K562 (cell line): ENCODE results near the gene UBASH3A. TPM values are rescaled to one million over a fixed set of nuclear protein-coding genes. Genes with fewer than 3 reads are reported as not detected.

Experiments used
- ATAC-seq: fragments of 200-7000 bp; cut with Tn5 transposase; 3 replicates; pipeline ENCODE4 v1.9.1; 2020; ENCODE audit warnings: moderate library complexity
- BruUV-seq: library from RNA; stranded (reverse); fragments of 400-500 nt; replicated peaks from 2 replicates; lab custom pipeline; 2021; lab: Mats Ljungman, UMichigan
- CTCF ChIA-PET: fragments of 300-600 bp; formaldehyde crosslinking; extraction: SDS; loops from one replicate; lab custom pipeline; 2021; ENCODE audit warnings: low intra/inter-chr PET ratio; lab: Yijun Ruan, JAX
- POLR2A ChIA-PET: fragments of 300-600, 350-650 bp; sonication (Branson Sonifier 250); formaldehyde crosslinking; extraction: SDS; loops from one replicate; lab custom pipeline; 2021; ENCODE audit warnings: antibody characterized with exemption, inconsistent platforms; lab: Yijun Ruan, JAX
- DNase-seq, 4 experiments: peaks; one replicate each; pipeline versions ENCODE4 v3.0.0 to v3.0.0-alpha.2; 2011 to 2018; ENCODE audit warnings: low spot score in 3 of 4, mixed read lengths in 3 of 4; ENCODE audit errors: extremely low read depth in 1 of 4
- FAIRE-seq: peaks from 2 replicates; lab custom pipeline; 2011; peaks lifted over from hg19 to GRCh38; lab: Jason Lieb, UNC
- H2AFZ ChIP-seq: 2 replicates; pipeline ENCODE4 v1.6.0; 2011; ENCODE audit warnings: low read depth, low read length, control low read depth, inconsistent platforms
- H3K27ac ChIP-seq: fragments of 200-600 bp; 3 replicates; pipeline ENCODE4 v1.8.0; 2011; ENCODE audit warnings: low read depth, mild to moderate bottlenecking, control low read depth, inconsistent platforms, low read length, moderate library complexity, mixed read lengths; ENCODE audit errors: extremely low read depth
- H3K27me3 ChIP-seq, 2 experiments: fragments of 300-600 bp in 1 of 2; 2 replicates in 1 of 2; 3 replicates in 1 of 2; pipeline versions ENCODE4 v1.6.0 to v1.8.0; 2011; ENCODE audit warnings: inconsistent platforms in 2 of 2, low read length in 2 of 2, mild to moderate bottlenecking in 1 of 2, mixed read lengths in 1 of 2, moderate library complexity in 1 of 2; ENCODE audit not compliant: control insufficient read depth in 2 of 2, insufficient read depth in 2 of 2
- H3K36me3 ChIP-seq: fragments of 300-600 bp; 3 replicates; pipeline ENCODE4 v1.8.0; 2011; ENCODE audit warnings: mild to moderate bottlenecking, low read length, inconsistent platforms; ENCODE audit not compliant: control insufficient read depth, insufficient read depth
- H3K4me1 ChIP-seq, 2 experiments: fragments of 200-600 bp in 1 of 2; replicated peaks in 1 of 2; 2 replicates in 1 of 2; 3 replicates in 1 of 2; pipeline versions ENCODE4 v1.5.1 to v1.8.0; 2011; ENCODE audit warnings: inconsistent platforms in 2 of 2, low read length in 2 of 2, mild to moderate bottlenecking in 1 of 2, mixed read lengths in 1 of 2, moderate library complexity in 1 of 2; ENCODE audit not compliant: control insufficient read depth in 2 of 2, insufficient read depth in 2 of 2
- H3K4me2 ChIP-seq: 2 replicates; pipeline ENCODE4 v1.6.1; 2011; ENCODE audit warnings: low read length, control low read depth, inconsistent platforms, mixed read lengths; ENCODE audit not compliant: insufficient read depth
- H3K4me3 ChIP-seq: fragments of 200-600 bp; sonication (generic), shearing (Covaris generic); 2 replicates; pipeline ENCODE4 v1.5.1; 2016; ENCODE audit warnings: control low read depth, inconsistent platforms
- H3K79me2 ChIP-seq: fragments of 200-600 bp; 3 replicates; pipeline ENCODE4 v1.8.0; 2011; ENCODE audit warnings: low read length, inconsistent platforms; ENCODE audit not compliant: control insufficient read depth, insufficient read depth
- H3K9ac ChIP-seq, 2 experiments: 2 replicates each; pipeline versions ENCODE4 v1.6.0 to v1.6.1; 2011; ENCODE audit warnings: low read depth in 2 of 2, low read length in 2 of 2, control low read depth in 1 of 2, inconsistent platforms in 1 of 2, mild to moderate bottlenecking in 1 of 2, mixed read lengths in 1 of 2; ENCODE audit not compliant: insufficient read depth in 1 of 2
- H3K9me1 ChIP-seq: one replicate; pipeline ENCODE4 v1.6.0; 2011; ENCODE audit warnings: inconsistent platforms, mild to moderate bottlenecking, low read length, moderate library complexity; ENCODE audit not compliant: control insufficient read depth, insufficient read depth
- H3K9me3 ChIP-seq: replicated peaks from 2 replicates; pipeline ENCODE4 v1.5.1; 2011; ENCODE audit warnings: low read depth, low read length, inconsistent platforms; ENCODE audit not compliant: control insufficient read depth, insufficient read depth
- H4K20me1 ChIP-seq: replicated peaks from 2 replicates; pipeline ENCODE4 v1.6.1; 2011; ENCODE audit warnings: low read length, inconsistent platforms, mixed read lengths; ENCODE audit not compliant: control insufficient read depth, insufficient read depth
- ARNT ChIP-seq, 2 experiments: fragments of 450-650 bp; IDR thresholded peaks; 2 replicates each; pipeline ENCODE4 v1.6.1; 2016; ENCODE audit warnings: mild to moderate bottlenecking in 1 of 2
- ATF3 ChIP-seq, 2 experiments: fragments of 450-650 bp in 1 of 2; sonication (generic) in 1 of 2; formaldehyde crosslinking in 1 of 2; IDR thresholded peaks in 1 of 2; conservative IDR thresholded peaks in 1 of 2; 2 replicates each; pipeline versions ENCODE4 v1.6.1 to v1.8.1; 2016 to 2023; ENCODE audit warnings: mild to moderate bottlenecking in 2 of 2, moderate library complexity in 2 of 2, inconsistent platforms in 1 of 2, missing genetic modification reagents in 1 of 2
- ATF7 ChIP-seq: fragments of 450-650 bp; IDR thresholded peaks from 2 replicates; pipeline ENCODE4 v1.7.1; 2014; ENCODE audit warnings: mild to moderate bottlenecking, moderate library complexity
- HMG20A ChIP-seq: fragments of 450-650 bp; formaldehyde crosslinking; conservative IDR thresholded peaks from 2 replicates; pipeline ENCODE4 v1.4.0; 2020; ENCODE audit warnings: mild to moderate bottlenecking, mixed read lengths
- HMGN3 ChIP-seq: IDR thresholded peaks from 2 replicates; pipeline ENCODE4 v1.6.1; 2011; ENCODE audit warnings: borderline replicate concordance, low read depth, mild to moderate bottlenecking, mixed read lengths, low read length; ENCODE audit not compliant: insufficient read length; ENCODE audit errors: extremely low read depth
- JUNB ChIP-seq: fragments of 450-650 bp; formaldehyde crosslinking; conservative IDR thresholded peaks from 2 replicates; pipeline ENCODE4 v1.4.0; 2020; ENCODE audit warnings: mild to moderate bottlenecking
- MAZ ChIP-seq, 2 experiments: fragments of 450-650 bp in 1 of 2; sonication (generic) in 1 of 2; formaldehyde crosslinking; IDR thresholded peaks in 1 of 2; conservative IDR thresholded peaks in 1 of 2; 2 replicates each; pipeline versions ENCODE4 v1.4.0 to v1.5.0; 2020; ENCODE audit warnings: mild to moderate bottlenecking in 1 of 2, missing genetic modification reagents in 1 of 2
- MCM2 ChIP-seq: fragments of 450-650 bp; IDR thresholded peaks from 2 replicates; pipeline ENCODE4 v1.6.1; 2017; ENCODE audit warnings: low read depth, mild to moderate bottlenecking
- POLR2AphosphoS2 ChIP-seq: IDR thresholded peaks from 2 replicates; pipeline ENCODE4 v1.6.1; 2012; ENCODE audit warnings: low read length, improper control_type of control experiment
- SRSF9 ChIP-seq: fragments of 200-400 bp; formaldehyde crosslinking; IDR thresholded peaks from 2 replicates; pipeline ENCODE4 v1.6.1; 2017; ENCODE audit warnings: low read depth, low read length, borderline replicate concordance
- SUPT5H ChIP-seq: fragments of 450-650 bp; IDR thresholded peaks from 2 replicates; pipeline ENCODE4 v1.6.1; 2016
- TCF7 ChIP-seq: sonication (generic); IDR thresholded peaks from 2 replicates; pipeline ENCODE4 v1.6.1; 2016; ENCODE audit warnings: antibody characterized with exemption, borderline replicate concordance
- ZBTB12 ChIP-seq: fragments of 250-450 bp; sonication (Bioruptor Pico); IDR thresholded peaks from 2 replicates; pipeline ENCODE4 v1.4.0; 2020
- ZFP91 ChIP-seq: sonication (generic); formaldehyde crosslinking; IDR thresholded peaks from 2 replicates; pipeline ENCODE4 v1.8.0; 2022; ENCODE audit warnings: mild to moderate bottlenecking, missing genetic modification reagents
- ZNF778 ChIP-seq: fragments of 450-650 bp; formaldehyde crosslinking; IDR thresholded peaks from 2 replicates; pipeline ENCODE4 v1.4.0; 2020; ENCODE audit warnings: mild to moderate bottlenecking, moderate library complexity
- ZNF785 ChIP-seq: fragments of 250-450 bp; sonication (Bioruptor Pico); IDR thresholded peaks from 2 replicates; pipeline ENCODE4 v1.4.0; 2020; ENCODE audit warnings: mild to moderate bottlenecking
- WGBS: fragments of 100-300 bp; shearing (Covaris generic); methylation state at CpG from one replicate; pipeline ENCODE4 v1.1.6; 2016; ENCODE audit warnings: low coverage, mixed read lengths; ENCODE audit not compliant: insufficient coverage; ENCODE audit errors: missing lambda C conversion rate; 5-methylcytosine and 5-hydroxymethylcytosine counted together
- in situ Hi-C: fragments of 300-500 bp; cut with MboI; formaldehyde crosslinking; loops from 4 replicates; pipeline ENCODE4 v1.15.0; 2018; ENCODE audit warnings: inconsistent platforms, mixed read lengths
- intact Hi-C: fragments of 100-400 bp; cut with micrococcal nuclease; formaldehyde crosslinking; loops from 2 replicates; pipeline ENCODE4 v1.14.2; 2022
- polyA plus RNA-seq, 8 experiments: library from polyadenylated mRNA; depleted of rRNA in 4 of 8; stranded (reverse) in 5 of 8; unstranded in 3 of 8; fragments of >200 nt; fragmentation: Nextera tagmentation in 2 of 8; fragmentation: Illumina TruSeq in 1 of 8; extraction: Ambion mirVana in 2 of 8; extraction: Trizol in 1 of 8; gene quantifications; 2 replicates each; pipeline versions ENCODE4 v1.2.1 to v1.2.3, GENCODE V29; 2011 to 2014; ENCODE audit warnings: inconsistent platforms in 1 of 8, missing spikeins in 1 of 8
- total RNA-seq, 7 experiments: library from RNA; depleted of rRNA in 6 of 7; stranded (reverse); fragments of >200 nt in 6 of 7; fragmentation: Illumina TruSeq in 2 of 7; extraction: Trizol in 2 of 7; gene quantifications; 2 replicates each; pipeline versions ENCODE4 v1.2.1 to v1.2.3, GENCODE V29; 2011 to 2021; ENCODE audit warnings: low replicate concordance in 1 of 7

UBASH3A gene
- total and polyA plus RNA-seq, 9 of the 15 experiments (the other 6 are each of a cell fraction or from before 2014, with no cell fraction given), result 0.23 to 1.8 (median 1.1) TPM

- TF ChIP-seq ATF3 (IDR thresholded peaks at IDR 0.05), result peak; percentile 87
- TF ChIP-seq ATF3 (CRISPR knock-in tag; conservative IDR thresholded peaks at IDR 0.05), result no peak
- peak; percentile 26; the same call in 1 of the 2 replicates for TF ChIP-seq ZBTB12 (CRISPR knock-in tag)
- 0 out of 2 replicates have a peak, but pooled peaks have one; percentile 12 for TF ChIP-seq JUNB
- TF ChIP-seq SRSF9, result no peak
- 0 out of 2 replicates have a peak, but pooled peaks have one; percentile 30 for TF ChIP-seq ATF7
- no peak for TF ChIP-seq HMG20A (CRISPR knock-in tag)
- no peak for TF ChIP-seq ZNF778 (CRISPR knock-in tag)
Observed at GRCh38 chr21:42414928-42415769, 11.4 kb downstream of the UBASH3A start (continued).

- no peaks in the 10 kb centered on the region for H3K9me3 ChIP-seq
- H3K27ac ChIP-seq, result no peak overlapping the region
- no peak overlapping the region for H2AFZ ChIP-seq
- whole genome bisulfite sequencing, result 56% methylated on average over 6 of the region's 6 CpGs
- FAIRE-seq (peak; percentile 40), DNase-seq (no peak), ATAC-seq (no peak)
- no peaks in the 10 kb centered on the region for H3K27me3 ChIP-seq
- H3K4me1 ChIP-seq, result peaks cover 9% of the 10 kb centered on the region in 2 experiments; a peak in 4 of 5 replicates
- H3K36me3 ChIP-seq, result no peaks in the 10 kb centered on the region
- no peaks in the 10 kb centered on the region for H3K79me2 ChIP-seq
- POLR2A ChIA-PET, result no interaction called here
- H3K9ac ChIP-seq, result no peak overlapping the region
- in situ Hi-C loops, result no loop called here
- peaks cover 3% of the 10 kb centered on the region for H3K9me1 ChIP-seq
- H4K20me1 ChIP-seq, result no peaks in the 10 kb centered on the region
- intact Hi-C loops, result no loop called here
- no peak overlapping the region for H3K4me2 ChIP-seq
- CTCF ChIA-PET, result no interaction called here
- no peak overlapping the region for H3K4me3 ChIP-seq
- no TSS peak for BruUV-seq
- TF ChIP-seq MCM2 (no peak), HMGN3 (no peak), POLR2AphosphoS2 (no peak), ZNF785 (CRISPR knock-in tag) (no peak), ARNT (IDR thresholded peaks at IDR 0.05) (no peak), SUPT5H (no peak), MAZ (CRISPR knock-in tag; conservative IDR thresholded peaks at IDR 0.05 in 1 of 2, IDR thresholded peaks at IDR 0.05 in 1 of 2) (no peak), TCF7 (no peak), ZFP91 (CRISPR knock-in tag) (no peak)
Observed at GRCh38 chr21:42417533-42417932, 13.8 kb downstream of the UBASH3A start.
